ENCODE measurements around the gene P3H1. TPM values are rescaled to one million over a fixed set of nuclear protein-coding genes. Genes with fewer than 3 reads are reported as not detected.
A peak's percentile ranks its signal among the peaks of the same experiment; 100 is the strongest.

Gene P3H1
- total RNA-seq, 1 experiment from 2014 or later = 84.8 TPM

DNA sequence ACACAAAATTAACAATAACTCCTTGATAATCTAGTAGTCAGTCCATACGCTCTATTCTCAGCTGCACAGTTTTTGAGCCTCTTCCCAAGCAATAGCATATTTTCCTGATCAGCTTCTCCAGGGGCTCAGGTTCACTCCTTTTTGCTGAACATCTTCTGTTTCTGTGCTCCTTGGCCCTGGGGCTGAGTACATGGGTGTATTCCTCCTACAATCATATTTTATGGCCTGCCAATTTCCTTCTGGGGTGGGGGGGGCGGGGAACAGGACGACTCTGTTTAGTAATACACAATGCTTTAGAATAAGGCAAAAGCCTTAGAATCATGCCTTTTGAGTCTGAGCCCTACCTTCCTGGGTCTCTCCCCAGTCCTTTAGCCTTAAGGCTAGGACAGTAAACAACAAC is 35.2 kb downstream of the P3H1 start:
- POLR2A ChIA-PET = interaction anchor here (0.6 kb wide), 1 partner anchor 8 kb away, joined by 7 read pairs; no protein-coding TSS in a partner anchor
- no peak for DNase-seq (ENCODE audit: low read depth, low spot score)
- H3K36me3 ChIP-seq (ENCODE audit: control insufficient read depth, insufficient read depth, low read length) = no peaks in the 10 kb centered on the region
- TF ChIP-seq SIN3A (IDR thresholded peaks at IDR 0.05; ENCODE audit: borderline replicate concordance, insufficient read depth, low read depth, low read length) (no peak), POLR2AphosphoS5 (IDR thresholded peaks at IDR 0.05; ENCODE audit: low read depth, low read length) (no peak), TCF7L2 (IDR thresholded peaks at IDR 0.05; ENCODE audit: low read depth, low read length) (no peak)
- TF ChIP-seq, protein P1, sequence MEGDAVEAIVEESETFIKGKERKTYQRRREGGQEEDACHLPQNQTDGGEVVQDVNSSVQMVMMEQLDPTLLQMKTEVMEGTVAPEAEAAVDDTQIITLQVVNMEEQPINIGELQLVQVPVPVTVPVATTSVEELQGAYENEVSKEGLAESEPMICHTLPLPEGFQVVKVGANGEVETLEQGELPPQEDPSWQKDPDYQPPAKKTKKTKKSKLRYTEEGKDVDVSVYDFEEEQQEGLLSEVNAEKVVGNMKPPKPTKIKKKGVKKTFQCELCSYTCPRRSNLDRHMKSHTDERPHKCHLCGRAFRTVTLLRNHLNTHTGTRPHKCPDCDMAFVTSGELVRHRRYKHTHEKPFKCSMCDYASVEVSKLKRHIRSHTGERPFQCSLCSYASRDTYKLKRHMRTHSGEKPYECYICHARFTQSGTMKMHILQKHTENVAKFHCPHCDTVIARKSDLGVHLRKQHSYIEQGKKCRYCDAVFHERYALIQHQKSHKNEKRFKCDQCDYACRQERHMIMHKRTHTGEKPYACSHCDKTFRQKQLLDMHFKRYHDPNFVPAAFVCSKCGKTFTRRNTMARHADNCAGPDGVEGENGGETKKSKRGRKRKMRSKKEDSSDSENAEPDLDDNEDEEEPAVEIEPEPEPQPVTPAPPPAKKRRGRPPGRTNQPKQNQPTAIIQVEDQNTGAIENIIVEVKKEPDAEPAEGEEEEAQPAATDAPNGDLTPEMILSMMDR (IDR thresholded peaks at IDR 0.05) = no peak
- TF ChIP-seq, protein P2, sequence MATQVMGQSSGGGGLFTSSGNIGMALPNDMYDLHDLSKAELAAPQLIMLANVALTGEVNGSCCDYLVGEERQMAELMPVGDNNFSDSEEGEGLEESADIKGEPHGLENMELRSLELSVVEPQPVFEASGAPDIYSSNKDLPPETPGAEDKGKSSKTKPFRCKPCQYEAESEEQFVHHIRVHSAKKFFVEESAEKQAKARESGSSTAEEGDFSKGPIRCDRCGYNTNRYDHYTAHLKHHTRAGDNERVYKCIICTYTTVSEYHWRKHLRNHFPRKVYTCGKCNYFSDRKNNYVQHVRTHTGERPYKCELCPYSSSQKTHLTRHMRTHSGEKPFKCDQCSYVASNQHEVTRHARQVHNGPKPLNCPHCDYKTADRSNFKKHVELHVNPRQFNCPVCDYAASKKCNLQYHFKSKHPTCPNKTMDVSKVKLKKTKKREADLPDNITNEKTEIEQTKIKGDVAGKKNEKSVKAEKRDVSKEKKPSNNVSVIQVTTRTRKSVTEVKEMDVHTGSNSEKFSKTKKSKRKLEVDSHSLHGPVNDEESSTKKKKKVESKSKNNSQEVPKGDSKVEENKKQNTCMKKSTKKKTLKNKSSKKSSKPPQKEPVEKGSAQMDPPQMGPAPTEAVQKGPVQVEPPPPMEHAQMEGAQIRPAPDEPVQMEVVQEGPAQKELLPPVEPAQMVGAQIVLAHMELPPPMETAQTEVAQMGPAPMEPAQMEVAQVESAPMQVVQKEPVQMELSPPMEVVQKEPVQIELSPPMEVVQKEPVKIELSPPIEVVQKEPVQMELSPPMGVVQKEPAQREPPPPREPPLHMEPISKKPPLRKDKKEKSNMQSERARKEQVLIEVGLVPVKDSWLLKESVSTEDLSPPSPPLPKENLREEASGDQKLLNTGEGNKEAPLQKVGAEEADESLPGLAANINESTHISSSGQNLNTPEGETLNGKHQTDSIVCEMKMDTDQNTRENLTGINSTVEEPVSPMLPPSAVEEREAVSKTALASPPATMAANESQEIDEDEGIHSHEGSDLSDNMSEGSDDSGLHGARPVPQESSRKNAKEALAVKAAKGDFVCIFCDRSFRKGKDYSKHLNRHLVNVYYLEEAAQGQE (IDR thresholded peaks at IDR 0.05; ENCODE audit: insufficient read depth in 1 of 2, low read depth in 2 of 2, low read length in 1 of 2) = no peak
- H3K9me3 ChIP-seq (ENCODE audit: control insufficient read depth, insufficient read depth, low read depth, low read length) = no peaks in the 10 kb centered on the region
- no peak for ATAC-seq
- in situ Hi-C loops (cut with HindIII; ENCODE audit: low pct_unique_long_range_greater_than_20kb, low sequenced_read_pairs) = no loop called here
- no peak overlapping the region for H3K27ac ChIP-seq (ENCODE audit: low read length)
- intact Hi-C loops (cut with micrococcal nuclease; ENCODE audit: unreplicated experiment) = loop anchor here (10.0 kb wide), 1 partner anchor 157 kb away; no protein-coding TSS in a partner anchor
- no peaks in the 10 kb centered on the region for H3K27me3 ChIP-seq (ENCODE audit: control insufficient read depth, insufficient read depth, low read length)
- BruUV-seq (replicated peaks) = no TSS peak
- no peak overlapping the region for H3K4me3 ChIP-seq (ENCODE audit: low read depth in 2 of 2, low read length in 2 of 2)
- H3K4me1 ChIP-seq (ENCODE audit: control insufficient read depth, insufficient read depth, low read length) = no peaks in the 10 kb centered on the region
- CTCF ChIA-PET = no interaction called here

DNA sequence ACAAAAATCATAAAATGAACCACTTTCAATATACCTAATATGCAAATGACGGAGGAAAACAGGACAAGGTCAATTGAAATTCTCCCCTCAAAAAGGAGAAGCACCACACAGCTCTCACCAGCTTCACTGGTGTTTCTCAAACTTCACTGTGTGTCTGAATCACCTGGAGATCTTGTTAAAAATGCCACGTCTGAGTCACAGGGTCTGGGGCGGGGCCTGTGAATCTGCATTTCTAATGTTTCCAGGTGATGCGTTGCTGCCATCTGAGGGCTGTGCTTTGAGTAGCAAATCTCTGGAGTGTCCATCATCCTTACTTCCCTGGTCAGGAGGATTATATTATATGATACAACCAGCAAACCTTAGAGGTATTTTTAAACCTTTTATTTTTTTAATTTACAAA is 35.8 kb downstream of the P3H1 start:
- DNase-seq (ENCODE audit: low read depth, low spot score) (peak; percentile 13), ATAC-seq (no peak)
- ChIA-PET POLR2A (no interaction called here), CTCF (interaction anchor here (0.7 kb wide), 1 partner anchor 22 kb away, joined by 4 read pairs; no protein-coding TSS in a partner anchor)
- TF ChIP-seq, protein P1 (IDR thresholded peaks at IDR 0.05) = no peak; the same call in 1 of the 2 replicates
- no peak for TF ChIP-seq TCF7L2 (IDR thresholded peaks at IDR 0.05; ENCODE audit: low read depth, low read length)
- TF ChIP-seq POLR2AphosphoS5 (IDR thresholded peaks at IDR 0.05; ENCODE audit: low read depth, low read length) = no peak
- TF ChIP-seq SIN3A (IDR thresholded peaks at IDR 0.05; ENCODE audit: borderline replicate concordance, insufficient read depth, low read depth, low read length) = no peak
- TF ChIP-seq, protein P2 (IDR thresholded peaks at IDR 0.05; ENCODE audit: insufficient read depth in 1 of 2, low read depth in 2 of 2, low read length in 1 of 2) = no peak
- H3K27ac ChIP-seq (ENCODE audit: low read length) = no peak overlapping the region
- no peak overlapping the region for H3K4me3 ChIP-seq (ENCODE audit: low read depth in 2 of 2, low read length in 2 of 2)
- no TSS peak for BruUV-seq (replicated peaks)
- H3K9me3 ChIP-seq (ENCODE audit: control insufficient read depth, insufficient read depth, low read depth, low read length) = no peaks in the 10 kb centered on the region
- intact Hi-C loops (cut with micrococcal nuclease; ENCODE audit: unreplicated experiment) = loop anchor here (10.0 kb wide), 1 partner anchor 156 kb away; no protein-coding TSS in a partner anchor
- H3K36me3 ChIP-seq (ENCODE audit: control insufficient read depth, insufficient read depth, low read length) = no peaks in the 10 kb centered on the region
- in situ Hi-C loops (cut with HindIII; ENCODE audit: low pct_unique_long_range_greater_than_20kb, low sequenced_read_pairs) = no loop called here
- H3K4me1 ChIP-seq (ENCODE audit: control insufficient read depth, insufficient read depth, low read length) = no peaks in the 10 kb centered on the region
- no peaks in the 10 kb centered on the region for H3K27me3 ChIP-seq (ENCODE audit: control insufficient read depth, insufficient read depth, low read length)
